Suppressor macrophage (primary cell): ENCODE measurements around the gene HSPA12A.

ENCODE experiments used
- DNase-seq, 4 experiments: peaks; one replicate each; pipeline ENCODE4 v3.0.0-alpha.2; 2020 to 2022

Gene HSPA12A

DNA sequence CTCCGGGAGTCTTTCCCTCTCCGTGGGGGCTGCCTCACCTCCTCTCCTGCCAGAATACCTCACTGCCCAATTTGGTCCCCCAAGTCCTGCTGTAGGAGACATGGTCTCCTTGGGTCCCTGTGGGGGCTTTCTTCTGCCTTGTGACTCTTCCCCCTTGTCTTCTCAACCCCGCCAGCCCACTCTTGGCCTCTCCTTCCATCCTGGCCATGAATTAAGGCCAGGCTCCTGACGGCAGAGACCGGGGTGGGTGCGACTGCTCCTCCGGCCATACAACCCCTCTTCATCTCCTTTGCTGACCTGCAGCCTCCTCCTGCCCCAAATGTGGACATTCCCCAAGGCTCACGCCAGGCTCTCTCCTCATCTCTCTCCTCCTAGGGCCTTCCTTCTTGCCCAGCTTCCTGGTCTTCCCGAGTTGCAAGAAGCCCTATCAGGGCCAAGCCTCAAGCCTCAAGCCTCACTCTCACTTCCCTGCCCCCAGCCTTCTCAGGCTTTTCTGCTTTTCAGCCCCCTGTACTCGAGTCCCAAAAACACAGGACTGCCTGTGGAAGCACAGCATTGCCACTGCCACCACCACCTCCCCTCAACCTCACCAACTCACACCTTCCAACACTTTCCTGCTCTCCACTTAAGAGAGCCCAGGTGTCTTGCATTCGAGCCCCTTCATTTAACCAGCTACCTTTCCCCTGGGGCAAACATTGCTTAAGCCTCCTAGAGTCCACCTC lies 120.3 kb downstream of the HSPA12A start:
- DNase-seq, result no peak

DNA sequence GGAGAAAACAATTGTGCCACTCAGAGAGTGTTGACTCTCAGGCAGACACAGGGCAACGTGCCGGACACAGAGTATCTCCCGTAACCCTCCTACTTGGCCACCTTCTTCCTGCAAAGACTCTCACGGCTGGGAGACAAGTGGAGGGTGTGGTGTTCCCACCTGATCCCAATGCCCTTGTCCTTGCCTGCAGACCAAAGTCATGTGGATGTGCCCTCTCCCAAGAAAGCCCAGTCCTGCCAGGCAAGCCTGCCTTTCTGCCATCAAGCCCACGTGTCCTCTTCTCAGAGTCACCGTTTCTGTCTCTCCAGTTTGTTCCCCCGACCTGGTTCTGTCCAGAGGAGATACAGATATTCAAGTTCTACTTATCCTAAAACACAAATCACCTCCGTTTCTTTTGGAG lies 120.9 kb downstream of the HSPA12A start:
- no peak for DNase-seq
